ENCODE measurements around the gene MCM9. TPM values are rescaled to one million over a fixed set of nuclear protein-coding genes. Genes with fewer than 3 reads are reported as not detected.

MCM9 gene
- total RNA-seq, 1 experiment from 2014 or later: 14.9 TPM

- no peak for TF ChIP-seq PRRX2 (CRISPR knock-in tag; IDR thresholded peaks at IDR 0.05)
- no peak for TF ChIP-seq SOX15 (CRISPR knock-in tag; IDR thresholded peaks at IDR 0.05)
- TF ChIP-seq NFE2L1 (CRISPR knock-in tag; IDR thresholded peaks at IDR 0.05): no peak
- TF ChIP-seq E2F4 (CRISPR knock-in tag; IDR thresholded peaks at IDR 0.05; ENCODE audit: borderline replicate concordance, low read depth): no peak
Measured at GRCh38 chr6:118875672-118876071, 59.3 kb downstream of the MCM9 start (continued).

- Mint-ChIP-seq H3K27me3 (ENCODE audit: low read depth) (no peaks in the 10 kb centered on the region), H3K27ac (no peak overlapping the region), H3K9me3 (peaks cover 13% of the 10 kb centered on the region; the same call in 1 of the 2 replicates), H3K36me3 (no peaks in the 10 kb centered on the region), H3K4me1 (peaks cover 5% of the 10 kb centered on the region; the same call in 1 of the 2 replicates), H3K4me3 (no peak overlapping the region)
- DNase-seq (ENCODE audit: low spot score): no peak
- POLR2A ChIA-PET: no interaction called here
- no peak for TF ChIP-seq ZNF281 (CRISPR knock-in tag; IDR thresholded peaks at IDR 0.05)
- TF ChIP-seq AFF4 (CRISPR knock-in tag; IDR thresholded peaks at IDR 0.05; ENCODE audit: borderline replicate concordance): no peak
- no peak for TF ChIP-seq ETV6 (CRISPR knock-in tag; IDR thresholded peaks at IDR 0.05)
- TF ChIP-seq ZNF512 (CRISPR knock-in tag; IDR thresholded peaks at IDR 0.05; ENCODE audit: borderline replicate concordance): no peak
- no peak for TF ChIP-seq ZNF396 (CRISPR knock-in tag; IDR thresholded peaks at IDR 0.05; ENCODE audit: borderline replicate concordance)
- TF ChIP-seq ZBTB43 (CRISPR knock-in tag; IDR thresholded peaks at IDR 0.05): no peak
- no peak for TF ChIP-seq ATF6 (CRISPR knock-in tag; IDR thresholded peaks at IDR 0.05)
- no peak for TF ChIP-seq MAX (CRISPR knock-in tag; IDR thresholded peaks at IDR 0.05)
- TF ChIP-seq FOXP4 (CRISPR knock-in tag; IDR thresholded peaks at IDR 0.05): no peak
- no peak for TF ChIP-seq STAT6 (CRISPR knock-in tag; conservative IDR thresholded peaks at IDR 0.05; ENCODE audit: low read depth)
- no peak for ATAC-seq
- CTCF ChIA-PET: interaction anchor here (0.8 to 1.3 kb wide), 2 partner anchors 8 to 24 kb away, joined by 3 read pairs; no protein-coding TSS in a partner anchor
Measured at GRCh38 chr6:118873239-118873638, 61.7 kb downstream of the MCM9 start.

All from WTC11 (cell line).